OCI-M1 (cell line): ENCODE data around the gene LRMDA.
"Not testable (repeated sequence)": the region's sequence is repeated elsewhere in the genome, so short reads cannot be mapped to it uniquely, and the experiment has no call there.

ENCODE experiments used
- DNase-seq: peaks from one replicate; lab custom pipeline; 2025; lab: John Stamatoyannopoulos, UW

LRMDA gene

GRCh38 chr10:76558586-76558985, 1127.2 kb downstream of the LRMDA start:
- DNase-seq: no peak

DNA sequence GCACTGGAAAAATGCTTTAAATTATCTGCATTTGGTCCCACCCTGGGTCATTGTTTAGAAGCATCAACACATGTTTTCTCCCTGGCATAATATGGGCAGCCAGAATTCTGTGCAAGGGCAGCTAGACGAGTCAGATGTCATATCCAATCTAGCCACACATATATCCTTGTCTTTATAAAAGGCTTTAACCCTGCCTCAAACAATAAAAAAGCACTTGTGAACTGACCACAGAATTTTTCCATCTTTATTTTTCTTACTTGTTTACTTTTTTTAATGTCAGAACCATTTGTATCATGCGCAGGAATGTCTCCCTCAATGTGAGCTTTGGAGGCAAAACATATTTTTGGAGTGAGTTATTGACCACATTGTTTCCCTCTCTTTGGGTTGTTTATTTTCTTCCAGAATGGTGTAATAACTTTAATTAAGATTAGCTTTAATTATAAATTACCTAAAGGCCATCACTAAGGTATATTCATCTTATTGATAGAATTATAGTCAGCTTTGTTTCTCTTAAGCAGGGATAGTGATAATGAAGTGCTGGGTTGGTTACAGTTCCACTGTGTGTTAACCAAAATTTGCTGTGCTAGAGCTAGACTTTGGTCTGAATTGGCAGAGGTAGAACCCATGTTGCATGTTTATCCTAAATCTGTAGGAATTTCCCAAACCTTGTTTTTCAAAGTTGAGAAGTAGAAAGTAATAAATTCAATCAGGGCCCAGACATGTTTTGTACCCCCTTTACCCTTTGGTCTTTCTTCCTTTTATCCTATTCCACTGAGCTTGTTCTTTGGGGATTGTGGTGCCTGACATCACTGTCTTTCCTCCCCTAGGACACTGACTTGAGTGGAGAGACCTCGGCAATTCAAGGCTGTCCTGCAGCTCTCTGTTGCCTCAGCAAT, 1127.8 kb downstream of the LRMDA start:
- no peak for DNase-seq

- no peak for DNase-seq
These were observed 1128.4 kb downstream of the LRMDA start for GRCh38 chr10:76559892-76560220.

DNA sequence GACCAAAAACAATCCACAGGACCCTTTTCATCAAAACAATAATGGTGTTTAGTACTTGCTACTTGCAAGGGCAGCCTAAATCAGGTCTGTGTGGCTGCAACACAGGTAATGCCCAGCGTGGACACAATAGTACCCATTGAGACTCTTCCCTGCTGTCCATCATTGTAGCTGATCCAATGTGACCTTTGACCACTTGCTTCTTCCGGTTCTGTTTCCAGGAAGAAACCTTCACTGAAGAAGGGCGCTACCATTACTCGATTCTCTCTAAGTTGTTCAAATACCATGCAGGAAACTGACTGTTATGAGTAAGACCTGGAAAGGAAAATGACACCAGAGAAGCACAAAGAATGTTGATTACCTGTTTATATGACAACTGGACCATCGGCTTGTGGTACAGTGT, 1128.9 kb downstream of the LRMDA start:
- no peak for DNase-seq

DNA sequence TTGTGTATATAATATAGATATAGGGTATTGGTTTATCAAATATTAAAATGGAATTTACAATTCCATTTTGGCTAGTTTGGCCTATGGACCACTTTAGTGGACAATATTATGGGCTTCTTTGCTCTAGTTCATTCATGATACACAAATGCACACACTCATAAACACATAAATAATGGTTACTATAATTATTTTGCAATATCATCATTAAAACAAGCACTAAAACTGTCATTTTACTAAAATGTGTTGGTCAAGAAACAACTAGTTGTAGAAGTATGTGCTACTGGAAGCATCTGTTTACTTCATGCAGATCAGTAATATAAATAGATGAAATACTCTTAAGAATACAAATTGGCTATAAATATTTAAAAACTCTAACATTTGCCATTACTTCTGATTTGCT, 1131.9 kb downstream of the LRMDA start:
- no peak for DNase-seq

GRCh38 chr10:76572021-76572420, 1140.6 kb downstream of the LRMDA start:
- no peak for DNase-seq

- DNase-seq: no peak
These were observed 1145.0 kb downstream of the LRMDA start for GRCh38 chr10:76576276-76576962.

DNA sequence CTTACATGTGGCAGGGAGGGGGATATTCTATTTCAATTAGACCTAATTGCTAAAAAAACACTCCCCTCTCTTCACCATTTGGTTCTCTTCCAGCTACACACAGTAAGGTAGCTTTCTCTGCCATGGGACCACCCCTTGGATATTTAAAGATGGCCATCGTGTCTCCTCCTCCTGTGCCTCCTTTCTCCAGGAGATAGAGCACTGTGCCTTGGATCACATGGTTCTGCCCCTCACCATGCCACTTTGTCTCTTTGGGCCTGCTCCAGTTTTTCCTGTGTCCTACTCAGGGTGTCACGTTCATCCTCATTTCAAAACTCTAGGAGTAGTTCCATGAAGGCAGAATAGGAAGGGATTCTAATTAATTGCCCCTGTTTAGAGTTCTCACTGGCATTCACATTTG, 1146.0 kb downstream of the LRMDA start:
- no peak for DNase-seq

- no peak for DNase-seq
These were observed 1150.3 kb downstream of the LRMDA start for GRCh38 chr10:76581506-76582256.

DNA sequence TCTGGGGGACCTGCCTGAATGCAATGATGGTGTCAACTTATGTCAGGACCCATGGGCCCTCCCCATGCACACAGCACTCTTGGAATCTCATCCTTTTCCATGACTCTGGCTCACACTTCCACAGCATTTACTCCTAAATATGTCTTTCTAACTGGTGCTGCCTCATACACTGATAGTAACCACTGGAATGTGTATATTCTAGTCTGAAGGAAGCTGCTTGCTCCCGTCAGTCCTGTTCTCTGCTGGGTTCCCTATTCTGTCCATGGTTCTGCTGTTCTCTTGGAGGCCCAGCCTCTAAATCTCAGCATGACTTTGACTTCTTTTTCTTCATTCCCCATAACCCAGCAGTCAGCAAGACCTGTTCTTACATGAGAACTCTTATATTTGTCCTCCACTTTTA, 1151.1 kb downstream of the LRMDA start:
- DNase-seq: no peak

DNA sequence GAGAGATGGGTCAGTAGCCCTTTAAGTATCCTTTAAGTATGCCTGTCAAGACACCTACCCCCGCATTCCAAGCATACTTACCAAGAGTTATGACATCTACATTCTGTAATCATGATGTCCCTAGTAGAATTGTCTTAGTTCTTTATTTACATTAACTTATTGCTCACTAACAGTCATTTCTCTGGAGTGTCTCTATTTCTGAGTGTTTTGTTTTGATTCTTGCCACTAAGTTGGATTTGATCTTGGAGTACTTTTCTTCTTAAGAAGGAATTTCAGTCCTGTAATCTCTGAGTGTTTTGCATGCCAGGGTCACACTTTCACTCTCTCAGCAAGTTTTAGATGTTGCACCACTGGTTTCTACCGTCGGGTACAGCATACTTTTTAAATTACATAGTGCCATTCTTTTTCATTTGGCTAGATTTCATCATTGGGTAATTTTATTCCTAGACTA, 1152.3 kb downstream of the LRMDA start:
- no peak for DNase-seq

GRCh38 chr10:76584466-76584865, 1153.0 kb downstream of the LRMDA start:
- DNase-seq: not testable (repeated sequence)
